Measurements from ENCODE around the gene CTPS1.

The CTPS1 gene

DNA sequence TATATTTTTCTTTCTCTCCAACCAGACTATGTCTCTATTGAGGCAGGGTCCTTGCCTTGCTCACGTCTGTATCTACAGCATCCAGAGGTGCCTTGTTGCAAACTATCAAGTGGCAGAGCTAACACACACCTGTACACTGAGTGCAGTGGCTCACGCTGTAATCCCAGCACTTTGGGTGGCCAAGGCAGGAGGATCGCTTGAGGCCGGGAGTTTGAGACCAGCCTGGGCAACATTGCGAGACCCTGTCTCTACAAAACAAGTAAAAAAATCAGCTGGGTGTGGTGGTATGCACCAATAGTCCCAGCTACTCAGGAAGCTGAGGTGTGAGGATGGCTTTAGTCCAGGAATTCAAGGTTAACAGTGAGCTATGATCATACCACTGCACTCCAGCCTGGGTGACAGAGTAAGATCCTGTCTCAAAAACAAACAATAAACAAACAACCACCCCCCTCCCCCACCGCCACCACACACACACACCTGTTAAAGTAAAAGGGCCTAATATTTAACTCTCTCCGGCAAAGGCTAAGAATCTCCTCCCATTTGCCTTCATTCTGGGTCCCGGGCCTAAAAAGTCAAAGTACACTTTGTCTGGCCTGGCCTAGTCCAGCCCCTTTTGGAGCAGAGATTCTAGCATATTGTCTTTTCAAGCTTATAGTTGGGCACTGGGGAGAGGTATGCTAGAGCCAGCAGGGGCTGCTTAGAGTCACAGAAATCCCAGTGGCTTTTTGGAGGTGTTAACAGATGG is 51.5 kb downstream of the CTPS1 start:
- no peak for DNase-seq (ENCODE audit: extremely low read depth, low read depth)
- TF ChIP-seq, protein P1, sequence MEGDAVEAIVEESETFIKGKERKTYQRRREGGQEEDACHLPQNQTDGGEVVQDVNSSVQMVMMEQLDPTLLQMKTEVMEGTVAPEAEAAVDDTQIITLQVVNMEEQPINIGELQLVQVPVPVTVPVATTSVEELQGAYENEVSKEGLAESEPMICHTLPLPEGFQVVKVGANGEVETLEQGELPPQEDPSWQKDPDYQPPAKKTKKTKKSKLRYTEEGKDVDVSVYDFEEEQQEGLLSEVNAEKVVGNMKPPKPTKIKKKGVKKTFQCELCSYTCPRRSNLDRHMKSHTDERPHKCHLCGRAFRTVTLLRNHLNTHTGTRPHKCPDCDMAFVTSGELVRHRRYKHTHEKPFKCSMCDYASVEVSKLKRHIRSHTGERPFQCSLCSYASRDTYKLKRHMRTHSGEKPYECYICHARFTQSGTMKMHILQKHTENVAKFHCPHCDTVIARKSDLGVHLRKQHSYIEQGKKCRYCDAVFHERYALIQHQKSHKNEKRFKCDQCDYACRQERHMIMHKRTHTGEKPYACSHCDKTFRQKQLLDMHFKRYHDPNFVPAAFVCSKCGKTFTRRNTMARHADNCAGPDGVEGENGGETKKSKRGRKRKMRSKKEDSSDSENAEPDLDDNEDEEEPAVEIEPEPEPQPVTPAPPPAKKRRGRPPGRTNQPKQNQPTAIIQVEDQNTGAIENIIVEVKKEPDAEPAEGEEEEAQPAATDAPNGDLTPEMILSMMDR (IDR thresholded peaks at IDR 0.05; ENCODE audit: low read depth, low read length): no peak

DNA sequence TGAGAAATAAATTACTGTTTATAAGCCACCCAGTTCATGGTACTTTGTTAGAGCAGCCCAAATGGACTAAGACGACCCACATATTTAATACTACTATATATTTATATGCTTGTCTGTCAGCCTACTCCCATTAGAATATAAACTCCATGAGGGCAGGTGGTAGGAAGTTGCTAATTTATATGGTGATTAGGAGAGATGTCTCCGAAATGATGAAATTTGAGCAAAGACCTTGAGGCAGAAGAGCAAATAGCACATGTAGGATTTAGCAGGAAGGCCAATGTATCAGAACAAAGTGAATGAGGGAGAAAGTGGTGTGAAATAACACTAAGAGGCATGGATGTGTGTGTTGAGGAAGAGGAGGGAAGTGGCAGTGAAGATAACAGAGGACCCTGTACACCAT is 52.7 kb downstream of the CTPS1 start:
- DNase-seq (ENCODE audit: extremely low read depth, low read depth): no peak
- TF ChIP-seq, protein P1 (IDR thresholded peaks at IDR 0.05; ENCODE audit: low read depth, low read length): no peak

DNA sequence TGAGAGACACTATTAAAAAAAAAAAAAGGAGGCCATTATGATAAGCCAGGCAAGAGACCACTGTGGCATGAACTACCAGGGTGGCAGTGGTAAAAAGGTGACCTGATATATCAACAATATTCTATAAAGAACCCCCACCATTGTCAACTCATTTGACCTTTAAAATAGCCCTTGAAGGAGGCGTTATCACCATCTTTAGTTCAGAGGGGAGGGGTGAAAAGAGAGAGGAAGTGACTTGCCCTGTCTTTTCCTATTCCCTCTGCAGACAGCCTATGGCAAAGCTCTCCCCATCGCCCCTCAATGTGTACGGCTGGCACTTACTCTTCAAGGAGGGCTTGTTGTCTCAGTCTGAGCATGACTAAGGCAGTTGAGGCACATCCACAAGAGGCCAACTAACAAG is 53.8 kb downstream of the CTPS1 start:
- TF ChIP-seq, protein P1 (IDR thresholded peaks at IDR 0.05; ENCODE audit: low read depth, low read length): no peak
- DNase-seq (ENCODE audit: extremely low read depth, low read depth): no peak

DNA sequence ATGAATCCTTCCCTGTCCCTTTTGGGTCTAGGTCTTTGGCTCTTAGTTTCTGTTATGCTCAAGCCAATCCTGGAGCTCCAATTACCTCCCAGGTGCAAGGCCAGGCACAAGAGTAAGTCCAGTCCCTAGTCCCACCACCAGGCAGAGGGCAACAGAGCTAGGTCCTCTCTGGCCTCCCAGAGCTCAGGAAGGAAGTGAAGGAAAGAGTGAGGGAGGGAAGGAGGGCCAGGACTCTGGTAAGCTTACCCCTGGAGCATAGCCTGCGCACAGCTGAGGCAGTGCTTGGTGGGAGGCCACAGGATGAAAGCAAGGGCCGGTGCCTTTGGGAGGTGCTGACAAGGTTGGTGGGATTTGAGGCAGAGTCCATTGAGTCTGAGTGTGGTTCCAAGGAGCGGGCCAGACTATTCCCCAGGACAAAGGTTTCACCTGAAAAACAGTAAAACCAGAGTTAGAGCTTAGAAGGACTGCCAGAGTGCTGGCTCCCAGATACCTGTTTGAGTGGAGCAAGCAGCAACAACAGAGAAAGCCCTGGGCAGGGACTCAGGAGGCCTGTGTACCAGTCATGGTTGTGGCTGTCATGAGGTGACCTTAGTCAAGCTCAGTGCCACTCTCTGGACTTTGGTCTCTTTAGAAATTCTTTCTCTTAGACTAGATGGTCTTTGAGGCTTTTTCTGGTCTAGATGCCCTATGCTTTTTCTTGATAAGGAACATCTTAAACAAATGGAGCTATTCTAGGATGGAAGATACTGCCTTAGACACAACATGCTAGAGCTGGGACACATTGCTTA is 57.8 kb downstream of the CTPS1 start:
- TF ChIP-seq, protein P1 (IDR thresholded peaks at IDR 0.05; ENCODE audit: low read depth, low read length): no peak

DNA sequence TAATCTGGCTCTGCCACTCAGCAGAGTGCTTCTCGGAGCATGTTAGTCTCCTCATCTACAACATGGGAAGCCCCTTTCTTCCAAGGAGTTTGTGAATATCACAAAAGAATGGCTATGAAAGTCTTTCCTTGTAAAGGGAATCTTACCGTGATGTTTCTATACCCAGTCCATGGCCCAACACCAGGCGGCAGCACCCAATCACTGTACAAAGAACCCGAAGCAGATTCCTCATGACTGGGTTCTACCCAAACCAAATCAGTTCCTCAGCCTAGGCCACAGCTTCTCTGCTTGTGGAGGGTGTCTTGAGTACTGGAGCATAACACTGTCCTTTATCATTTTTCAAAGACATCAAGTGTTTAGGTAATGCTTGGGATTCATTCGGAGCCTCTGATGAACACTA is 58.6 kb downstream of the CTPS1 start:
- no peak for DNase-seq (ENCODE audit: extremely low read depth, low read depth)
- TF ChIP-seq, protein P1 (IDR thresholded peaks at IDR 0.05; ENCODE audit: low read depth, low read length): peak; percentile 17

More for the DNA sequence above, 57.8 kb downstream of the CTPS1 start:
- no peak for DNase-seq (ENCODE audit: extremely low read depth, low read depth)

DNA sequence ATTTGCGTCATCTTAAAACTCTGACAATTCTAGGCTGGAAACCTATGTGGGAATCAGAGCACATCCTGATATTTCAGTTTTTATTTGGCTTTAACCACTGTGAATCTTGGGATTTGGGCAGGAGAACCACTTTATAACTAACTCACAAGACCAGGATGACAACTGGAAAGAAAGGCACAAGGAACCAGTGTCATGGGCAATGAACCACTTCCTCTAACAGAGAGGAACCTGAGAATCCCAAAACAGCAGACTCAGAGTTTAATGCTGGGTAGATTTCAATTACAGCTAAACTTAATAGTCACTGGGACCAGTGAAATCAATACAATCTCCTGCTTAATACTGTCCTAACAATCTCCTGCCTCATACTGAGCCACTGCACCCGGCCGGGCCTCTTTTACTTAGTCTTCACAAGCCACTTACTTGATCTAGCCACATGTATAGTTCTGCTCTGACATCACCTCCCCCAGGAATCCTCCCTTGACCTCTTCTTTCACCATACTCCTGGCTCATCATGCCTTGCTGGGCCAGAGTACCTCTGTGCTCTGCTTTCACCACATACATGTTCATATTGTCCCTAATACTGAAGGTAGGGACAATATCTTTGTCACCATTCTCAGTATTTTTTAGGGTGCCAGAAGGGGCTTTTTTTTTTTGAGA is 62.2 kb downstream of the CTPS1 start:
- DNase-seq (ENCODE audit: extremely low read depth, low read depth): no peak
- TF ChIP-seq, protein P1 (IDR thresholded peaks at IDR 0.05; ENCODE audit: low read depth, low read length): no peak

DNA sequence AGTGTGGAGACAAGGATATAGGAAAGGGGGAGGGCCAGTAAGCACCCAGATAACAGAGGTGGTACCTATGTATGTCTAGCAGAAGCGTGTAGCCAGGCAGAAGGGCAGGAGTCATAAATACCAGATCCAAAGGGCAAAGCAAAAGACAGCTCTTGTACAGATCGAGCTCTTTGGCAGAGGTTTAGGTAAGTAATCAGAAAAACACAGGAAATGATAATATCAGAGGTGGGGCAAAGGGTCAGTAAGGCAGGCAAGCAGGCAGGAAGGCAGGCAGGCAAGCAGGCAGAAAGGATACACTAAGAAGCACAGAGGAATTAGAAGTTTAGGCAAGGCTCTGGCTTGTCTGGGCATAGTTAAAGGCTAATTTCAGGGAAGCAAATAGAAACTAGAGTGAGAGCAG is 64.7 kb downstream of the CTPS1 start:
- DNase-seq (ENCODE audit: extremely low read depth, low read depth): no peak
- TF ChIP-seq, protein P1 (IDR thresholded peaks at IDR 0.05; ENCODE audit: low read depth, low read length): no peak
